ENCODE measurements around the gene PHOSPHO2.
"Not testable (repeated sequence)": the region's sequence is repeated elsewhere in the genome, so short reads cannot be mapped to it uniquely, and the experiment has no call there.

Gene PHOSPHO2

GRCh38 chr2:169684135-169684565 lies 10.1 kb upstream of the PHOSPHO2 start:
- DNase-seq (ENCODE audit: low spot score), result no peak

DNA sequence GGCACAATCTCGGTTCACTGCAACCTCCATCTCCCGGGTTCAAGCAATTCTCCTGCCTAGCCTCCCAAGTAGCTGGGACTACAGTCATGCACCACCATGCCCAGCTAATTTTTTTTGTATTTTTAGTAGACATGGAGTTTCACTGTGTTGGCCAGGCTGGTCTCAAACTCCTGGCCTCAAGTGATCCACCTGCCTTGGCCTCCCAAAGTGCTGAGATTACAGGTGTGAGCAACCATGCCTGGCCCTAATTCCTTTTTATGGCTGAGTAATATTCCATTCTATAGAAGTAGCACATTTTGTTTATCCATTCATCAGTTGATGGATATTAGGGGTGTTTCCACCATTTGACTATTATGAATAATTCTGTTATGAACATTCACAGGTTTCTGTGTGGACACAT lies 9.6 kb upstream of the PHOSPHO2 start:
- not testable (repeated sequence) for DNase-seq (ENCODE audit: low spot score)

DNA sequence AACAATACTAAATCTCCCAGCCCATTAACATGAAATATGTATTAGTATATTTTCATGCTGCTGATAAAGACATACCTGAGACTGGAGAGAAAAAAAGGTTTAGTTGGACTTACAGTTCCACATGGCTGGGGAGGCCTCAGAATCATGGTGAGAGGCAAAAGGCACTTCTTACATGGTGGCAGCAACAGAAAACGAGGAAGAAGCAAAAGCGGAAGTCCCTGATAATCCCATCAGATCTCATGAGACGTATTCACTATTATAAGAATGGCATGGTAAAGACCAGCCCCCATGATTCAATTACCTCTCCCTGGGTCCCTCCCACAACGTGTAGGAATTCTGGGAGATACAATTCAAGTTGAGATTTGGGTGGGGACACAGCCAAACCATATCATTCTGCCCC lies 7.4 kb upstream of the PHOSPHO2 start:
- DNase-seq (ENCODE audit: low spot score), result not testable (repeated sequence)

DNA sequence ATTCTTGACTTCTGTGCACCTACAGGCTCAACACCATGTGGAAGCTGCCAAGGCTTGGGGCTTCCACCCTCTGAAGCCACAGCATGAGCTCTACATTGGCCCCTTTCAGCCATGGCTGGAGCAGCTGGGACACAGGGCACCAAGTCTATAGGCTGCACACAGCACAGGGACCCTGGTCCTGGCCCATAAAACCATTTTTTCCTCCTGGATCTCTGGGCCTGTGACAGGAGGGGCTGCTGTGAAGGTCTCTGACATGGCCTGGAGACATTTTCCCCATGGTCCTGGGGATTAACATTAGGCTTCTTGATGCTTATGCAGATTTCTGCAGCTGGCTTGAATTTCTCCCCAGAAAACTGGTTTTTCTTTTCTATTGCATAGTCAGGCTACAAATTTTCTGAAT lies 6.3 kb upstream of the PHOSPHO2 start:
- not testable (repeated sequence) for DNase-seq (ENCODE audit: low spot score)

GRCh38 chr2:169690958-169691357 lies 3.3 kb upstream of the PHOSPHO2 start:
- DNase-seq (ENCODE audit: low spot score), result no peak

DNA sequence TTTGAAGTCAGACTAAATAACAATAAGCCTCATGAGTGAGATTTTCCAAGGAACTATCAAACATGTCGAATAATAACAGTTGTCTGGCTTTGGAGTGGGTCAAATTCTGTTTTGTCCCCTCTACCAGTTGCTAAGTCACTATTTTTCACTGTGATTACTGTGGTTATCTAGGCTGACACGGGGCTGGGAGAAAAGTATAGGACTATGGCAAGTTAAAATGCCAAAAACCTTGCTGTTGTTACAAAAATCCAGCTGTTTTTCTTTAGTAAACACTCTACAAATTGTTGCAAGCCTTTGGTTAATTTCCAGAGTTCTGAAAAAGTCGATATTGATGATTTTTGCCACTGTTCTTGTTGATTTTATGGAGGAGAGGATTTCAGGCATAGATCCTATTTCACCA lies 1.6 kb upstream of the PHOSPHO2 start:
- no peak for DNase-seq (ENCODE audit: low spot score)

GRCh38 chr2:169693360-169693759 lies 909 bp upstream of the PHOSPHO2 start:
- no peak for DNase-seq (ENCODE audit: low spot score)

GRCh38 chr2:169694894-169695260 lies 608 bp downstream of the PHOSPHO2 start:
- DNase-seq (ENCODE audit: low spot score), result no peak

DNA sequence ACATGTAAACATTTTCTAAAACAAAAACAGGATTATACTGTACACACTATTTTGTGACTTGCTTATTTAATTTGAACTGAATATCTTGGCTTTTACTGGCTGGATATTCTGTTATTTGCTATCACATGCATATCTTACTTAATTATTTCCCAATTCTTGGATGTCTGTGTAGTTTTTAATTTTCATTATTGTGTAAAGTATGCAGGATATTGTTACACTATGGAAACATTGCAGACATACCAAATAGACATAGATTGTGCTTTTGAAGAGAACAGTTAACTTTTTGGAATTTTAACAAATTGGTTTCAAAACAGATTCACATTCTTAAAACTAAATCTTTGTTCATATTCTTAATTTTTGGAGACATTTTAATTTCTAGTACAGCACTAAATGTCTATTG lies 2.1 kb downstream of the PHOSPHO2 start:
- DNase-seq (ENCODE audit: low spot score), result no peak

DNA sequence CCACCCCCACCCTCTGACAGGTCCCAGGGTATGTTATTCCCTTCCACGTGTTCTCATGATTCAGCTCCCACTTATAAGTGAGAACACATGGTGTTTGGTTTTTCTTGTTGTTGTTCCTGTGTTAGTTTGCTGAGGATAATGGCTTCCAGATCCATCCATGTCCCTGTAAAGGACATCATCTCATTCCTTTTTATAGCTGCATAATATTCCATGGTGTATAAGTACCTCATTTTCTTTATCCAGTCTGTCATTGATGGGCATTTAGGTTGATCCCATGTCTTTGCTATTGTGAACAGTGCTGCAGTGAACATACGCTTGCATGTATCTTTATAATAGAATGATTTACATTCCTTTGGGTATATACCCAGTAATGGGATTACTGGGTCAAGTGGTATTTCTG lies 4.9 kb downstream of the PHOSPHO2 start:
- DNase-seq (ENCODE audit: low spot score), result not testable (repeated sequence)

- DNase-seq (ENCODE audit: low spot score), result no peak
Observed at GRCh38 chr2:169702996-169703395, 8.7 kb downstream of the PHOSPHO2 start.

GRCh38 chr2:169704160-169704708 lies 10.0 kb downstream of the PHOSPHO2 start:
- no peak for DNase-seq (ENCODE audit: low spot score)

DNA sequence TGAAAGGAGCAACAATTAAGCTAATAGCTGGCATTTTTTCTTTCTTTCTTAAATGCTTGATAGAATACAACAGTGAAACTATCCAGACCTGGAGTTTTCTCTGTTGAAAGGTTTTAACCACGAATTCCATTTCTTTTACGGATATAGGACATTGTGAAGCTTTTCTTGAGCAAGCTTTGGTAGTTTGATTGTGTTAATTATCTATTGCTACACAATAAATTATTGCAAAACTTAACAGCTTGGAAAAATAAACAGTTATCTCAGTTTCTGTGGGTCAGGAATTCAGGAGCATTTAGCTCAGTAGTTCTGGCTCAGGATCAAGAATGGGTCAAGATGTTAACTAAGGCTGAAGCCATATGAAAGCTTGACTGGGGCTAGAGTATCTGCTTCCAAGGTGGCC lies 11.7 kb downstream of the PHOSPHO2 start:
- no peak for DNase-seq (ENCODE audit: low spot score)

GRCh38 chr2:169707626-169708025 lies 13.4 kb downstream of the PHOSPHO2 start:
- no peak for DNase-seq (ENCODE audit: low spot score)

- DNase-seq (ENCODE audit: low spot score), result no peak
Observed at GRCh38 chr2:169709331-169709730, 15.1 kb downstream of the PHOSPHO2 start.

DNA sequence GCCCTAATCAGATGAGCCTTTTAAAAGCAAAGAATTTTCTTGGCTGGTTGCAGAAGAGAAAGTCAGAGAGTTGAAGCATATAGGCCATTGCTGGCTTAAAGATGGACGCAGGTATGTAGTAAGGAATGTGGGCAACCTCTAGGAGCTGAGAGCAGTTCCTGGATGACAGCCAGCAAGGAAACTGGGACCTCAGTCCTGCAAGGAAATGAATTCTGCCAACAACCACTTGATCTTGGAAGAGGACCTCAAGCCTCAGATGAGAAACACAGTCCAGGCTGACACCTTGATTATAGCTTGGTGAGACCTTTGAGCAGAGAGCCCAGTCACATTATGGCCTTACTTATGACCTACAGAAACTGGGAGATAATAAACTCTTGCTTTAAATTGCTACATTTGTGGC lies 15.7 kb downstream of the PHOSPHO2 start:
- no peak for DNase-seq (ENCODE audit: low spot score)

DNA sequence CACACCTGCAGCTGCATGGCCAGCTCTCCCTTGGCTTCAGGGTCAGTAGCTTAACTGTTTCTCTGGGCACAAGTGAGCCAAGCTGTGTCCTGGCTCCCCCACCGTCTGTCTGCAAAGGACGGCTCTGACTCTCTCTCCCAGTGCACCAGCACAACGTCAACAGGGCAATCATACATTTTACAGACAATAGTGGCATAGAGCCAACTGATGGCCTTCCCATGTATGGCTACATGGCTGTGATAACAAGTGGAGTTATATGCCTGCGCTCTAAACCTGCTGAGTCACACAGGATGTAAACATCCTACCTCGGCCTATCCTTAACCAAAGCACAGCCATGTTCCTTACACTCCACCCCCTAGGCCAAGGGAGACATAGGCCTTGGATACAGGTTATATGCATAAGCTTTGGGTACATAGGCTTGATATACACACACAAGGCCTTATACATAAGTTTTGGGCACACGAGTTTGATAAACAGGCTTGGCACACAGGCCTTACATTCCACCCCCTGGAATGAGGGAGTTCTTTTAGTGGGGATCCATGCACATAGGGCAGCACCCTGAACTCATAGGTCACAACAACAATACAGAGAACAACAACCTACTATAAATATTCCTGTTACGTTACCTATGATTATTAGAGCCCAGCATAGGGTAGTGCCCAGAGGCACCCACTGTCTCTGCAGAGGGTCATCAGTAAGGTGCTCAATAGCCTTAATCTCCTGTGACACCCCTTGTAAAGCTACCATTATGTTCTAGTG lies 17.7 kb downstream of the PHOSPHO2 start:
- no peak for DNase-seq (ENCODE audit: low spot score)

DNA sequence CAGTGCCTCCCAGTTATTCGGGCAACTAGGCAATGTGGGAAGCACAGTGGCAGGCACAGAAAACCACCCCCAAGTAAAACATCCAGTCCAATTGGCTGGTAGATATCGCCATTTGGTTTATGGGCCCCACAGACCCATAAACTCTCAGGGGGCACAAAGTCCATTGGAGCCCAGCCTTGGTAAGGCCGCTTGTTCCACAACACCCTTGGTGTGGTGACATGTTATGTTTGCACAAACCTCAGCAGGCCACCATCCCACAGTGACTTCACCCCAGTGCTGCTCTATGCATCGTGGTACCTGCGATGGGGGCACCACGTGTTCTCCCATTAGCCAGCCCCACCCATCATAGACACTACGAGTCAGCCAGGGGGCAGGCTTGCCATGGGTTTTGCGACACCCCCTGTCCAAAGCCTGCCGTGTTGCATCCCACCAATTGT lies 18.5 kb downstream of the PHOSPHO2 start:
- no peak for DNase-seq (ENCODE audit: low spot score)

- DNase-seq (ENCODE audit: low spot score), result no peak
Observed at GRCh38 chr2:169713331-169713730, 19.1 kb downstream of the PHOSPHO2 start.

GRCh38 chr2:169714699-169715098 lies 20.4 kb downstream of the PHOSPHO2 start:
- DNase-seq (ENCODE audit: low spot score), result no peak

GRCh38 chr2:169715379-169716237 lies 21.3 kb downstream of the PHOSPHO2 start:
- no peak for DNase-seq (ENCODE audit: low spot score)

DNA sequence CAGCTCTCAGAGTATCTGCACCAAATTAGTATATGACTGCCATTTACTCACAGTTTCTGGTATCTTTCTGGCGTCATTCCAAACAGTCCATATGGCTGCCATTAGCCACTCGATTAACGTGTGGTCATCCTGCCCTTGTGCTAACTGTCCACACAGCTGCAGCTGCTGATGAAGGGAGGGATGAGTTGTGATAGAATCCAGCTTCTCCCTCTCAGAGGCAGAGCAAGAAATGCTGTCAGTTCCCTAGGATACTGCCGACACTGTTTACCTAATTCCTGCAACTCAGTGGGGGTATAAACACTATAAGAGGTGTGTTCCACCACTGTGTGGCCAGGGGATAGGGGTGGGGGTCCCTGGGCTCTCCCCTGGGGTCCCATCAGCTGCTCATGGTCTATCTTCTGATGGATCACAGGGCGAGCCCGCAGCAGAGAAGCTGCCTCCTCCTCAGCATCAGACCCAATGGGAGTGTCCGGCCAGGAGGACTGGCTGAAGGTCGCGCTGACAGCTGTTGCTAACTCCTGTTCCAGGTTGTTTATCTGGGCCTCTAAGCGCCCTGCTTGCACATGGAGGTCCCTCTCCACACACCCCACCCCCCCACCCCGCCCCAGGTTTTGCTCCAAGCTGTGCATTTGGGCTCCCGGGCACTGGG lies 22.1 kb downstream of the PHOSPHO2 start:
- no peak for DNase-seq (ENCODE audit: low spot score)

Measured in CD4-positive, alpha-beta T cell treated with Interleukin-6 at 100 ng/mL for 8 hours (primary cell).